ENCODE data around the gene LMX1A.

GRCh38 chr1:165215676-165216075 lies 140.8 kb downstream of the LMX1A start:
- TF ChIP-seq CTCF (IDR thresholded peaks at IDR 0.05) (no peak), EP300 (IDR thresholded peaks at IDR 0.05) (no peak)

Data from upper lobe of left lung (tissue), 4 donors.